BLaER1 treated with 17β-estradiol and CSF1 and Interleukin-3, amounts not matched to agents 10 nM and 100 nM (cell line): ENCODE results near the gene ZFTA.
A peak's percentile ranks its signal among the peaks of the same experiment; 100 is the strongest.

Source experiments
- H3K27ac ChIP-seq, 11 experiments: shearing (Covaris generic); formaldehyde crosslinking; 2 replicates each; pipeline ENCODE4 v1.8.1; 2022
- H3K27me3 ChIP-seq, 11 experiments: shearing (Covaris generic); formaldehyde crosslinking; 2 replicates each; pipeline ENCODE4 v1.8.1; 2022
- H3K36me3 ChIP-seq, 11 experiments: shearing (Covaris generic); formaldehyde crosslinking; 2 replicates each; pipeline ENCODE4 v1.8.1; 2022
- H3K4me1 ChIP-seq, 10 experiments: shearing (Covaris generic); formaldehyde crosslinking; 2 replicates each; pipeline ENCODE4 v1.8.1; 2022
- H3K4me2 ChIP-seq, 11 experiments: shearing (Covaris generic); formaldehyde crosslinking; 2 replicates each; pipeline ENCODE4 v1.8.1; 2022
- H3K4me3 ChIP-seq, 10 experiments: shearing (Covaris generic); formaldehyde crosslinking; 2 replicates each; pipeline ENCODE4 v1.8.1; 2022
- H3K9ac ChIP-seq, 11 experiments: shearing (Covaris generic); formaldehyde crosslinking; 2 replicates each; pipeline ENCODE4 v1.8.1; 2022
- H3K9me3 ChIP-seq, 11 experiments: shearing (Covaris generic); formaldehyde crosslinking; replicated peaks in 1 of 11; 2 replicates each; pipeline ENCODE4 v1.8.1; 2022
- H4K20me1 ChIP-seq, 11 experiments: shearing (Covaris generic); formaldehyde crosslinking; 2 replicates each; pipeline ENCODE4 v1.8.1; 2022
- Cebpa-rat ChIP-seq, 11 experiments: shearing (Covaris generic); IDR thresholded peaks; 2 replicates each; pipeline ENCODE4 v1.8.1; 2022

ZFTA gene

DNA sequence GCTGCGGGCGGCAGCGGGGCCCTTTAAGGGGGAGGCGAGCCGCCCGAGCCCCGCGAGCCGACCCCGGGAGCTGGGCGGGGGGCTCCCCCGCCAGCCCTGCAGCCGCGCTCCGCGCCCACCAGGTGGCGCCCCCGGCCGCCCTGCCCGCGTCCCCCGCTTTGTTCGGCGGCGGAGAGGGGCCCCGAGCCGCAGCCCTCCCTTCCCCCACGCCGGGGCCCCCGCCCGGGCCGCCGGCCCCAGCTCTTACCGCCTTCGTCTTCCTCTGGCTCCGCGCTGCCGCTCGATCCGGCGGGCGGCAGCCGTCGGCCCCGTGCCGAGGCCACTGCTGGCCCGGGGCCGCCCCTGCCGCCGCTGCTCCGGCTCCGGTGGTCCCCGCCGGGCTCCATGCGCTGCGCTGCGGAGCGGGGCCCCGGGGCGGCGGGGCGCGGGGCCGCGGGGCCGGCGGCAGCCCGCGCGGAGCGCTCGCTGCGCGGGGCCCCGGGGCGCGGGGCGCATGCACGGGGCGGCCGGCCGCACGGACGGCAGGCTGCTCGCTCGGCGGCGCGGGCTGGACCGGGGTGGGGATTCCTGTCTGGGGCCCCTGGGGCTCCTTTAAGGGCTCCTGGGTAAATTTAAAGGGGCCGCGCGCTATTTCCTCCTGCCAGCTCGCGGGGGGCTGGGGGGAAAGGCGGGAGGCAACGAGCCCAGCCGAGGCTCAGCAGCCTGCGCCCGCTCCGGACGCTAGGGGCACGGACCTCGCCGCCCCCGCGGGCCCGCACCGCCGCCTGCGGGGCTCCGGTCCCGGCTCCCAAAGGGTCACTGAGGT is at the start of gene ZFTA:
Gene ZFTA (minus strand): TSS at position 539 of the 805 bp plus-strand sequence. CDS start 153 bp downstream, at position 386.
- TF ChIP-seq Cebpa-rat (IDR thresholded peaks at IDR 0.05), result no peak

DNA sequence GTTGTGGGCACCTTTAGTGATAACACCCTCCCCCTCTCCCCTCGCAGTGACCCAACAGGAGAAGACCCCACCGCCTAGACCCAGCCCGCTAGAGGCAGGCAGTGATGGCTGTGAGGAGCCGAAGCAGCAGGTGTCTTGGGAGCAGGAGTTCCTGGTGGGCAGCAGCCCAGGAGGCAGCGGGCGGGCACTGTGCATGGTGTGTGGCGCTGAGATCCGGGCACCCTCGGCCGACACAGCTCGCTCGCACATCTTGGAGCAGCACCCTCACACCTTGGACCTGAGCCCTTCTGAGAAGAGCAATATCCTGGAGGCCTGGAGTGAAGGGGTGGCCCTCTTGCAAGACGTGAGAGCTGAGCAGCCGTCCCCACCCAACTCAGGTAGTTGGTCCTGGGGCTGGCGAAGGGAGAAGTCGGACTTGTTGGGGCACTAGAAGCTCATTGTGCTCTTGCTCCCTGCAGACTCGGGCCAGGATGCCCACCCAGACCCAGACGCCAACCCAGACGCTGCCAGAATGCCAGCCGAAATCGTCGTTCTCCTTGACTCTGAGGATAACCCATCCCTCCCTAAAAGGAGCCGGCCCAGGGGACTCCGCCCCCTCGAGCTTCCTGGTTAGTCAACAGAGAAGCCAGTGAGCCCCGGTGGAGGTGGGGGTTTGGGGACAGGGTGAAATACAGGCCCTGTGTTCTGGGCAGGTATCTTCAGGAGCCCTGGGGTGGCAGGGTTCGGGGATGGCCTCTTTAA is 49.4 kb upstream of the ZFTA start:
- no peak overlapping the region for H3K4me2 ChIP-seq
- H3K9ac ChIP-seq, result 0 out of 22 replicates have a peak overlapping the region, but pooled peaks of 1 of the 11 experiments have one; percentile 29
- no peak overlapping the region for H3K4me3 ChIP-seq
- no peaks in the 10 kb centered on the region for H3K9me3 ChIP-seq
- H3K27ac ChIP-seq, result no peak overlapping the region
- peaks cover 39 to 91% (median 82%) of the 10 kb centered on the region in 11 experiments; a peak in 21 of 22 replicates for H4K20me1 ChIP-seq
- peaks cover 26 to 41% (median 36%) of the 10 kb centered on the region in 10 experiments for H3K4me1 ChIP-seq
- H3K36me3 ChIP-seq, result peaks cover 53 to 84% (median 79%) of the 10 kb centered on the region in 11 experiments
- TF ChIP-seq Cebpa-rat (IDR thresholded peaks at IDR 0.05), result no peak
- H3K27me3 ChIP-seq, result no peaks in the 10 kb centered on the region

More for the DNA sequence above, at the start of gene ZFTA:
- H3K4me2 ChIP-seq, result peak within 1 kb of the TSS; percentile 67 to 100 (median 98)
- peak within 1 kb of the TSS; percentile 42 to 90 (median 82); a peak in 21 of 22 replicates for H3K27ac ChIP-seq
- peaks cover under 1 to 31% (median 24%) of the 10 kb centered on the region in 11 experiments; a peak in 21 of 22 replicates for H3K36me3 ChIP-seq
- H3K9ac ChIP-seq, result peak within 1 kb of the TSS; percentile 81 to 94 (median 90)
- H3K4me1 ChIP-seq, result peaks cover 25 to 39% (median 37%) of the 10 kb centered on the region in 10 experiments
- H4K20me1 ChIP-seq, result peaks cover 0 to 57% (median 41%) of the 10 kb centered on the region in 11 experiments; a peak in 19 of 22 replicates
- peak within 1 kb of the TSS; percentile 77 to 97 (median 92) for H3K4me3 ChIP-seq
- H3K9me3 ChIP-seq, result no peaks in the 10 kb centered on the region
- H3K27me3 ChIP-seq, result peaks cover 15 to 38% (median 27%) of the 10 kb centered on the region in 11 experiments

DNA sequence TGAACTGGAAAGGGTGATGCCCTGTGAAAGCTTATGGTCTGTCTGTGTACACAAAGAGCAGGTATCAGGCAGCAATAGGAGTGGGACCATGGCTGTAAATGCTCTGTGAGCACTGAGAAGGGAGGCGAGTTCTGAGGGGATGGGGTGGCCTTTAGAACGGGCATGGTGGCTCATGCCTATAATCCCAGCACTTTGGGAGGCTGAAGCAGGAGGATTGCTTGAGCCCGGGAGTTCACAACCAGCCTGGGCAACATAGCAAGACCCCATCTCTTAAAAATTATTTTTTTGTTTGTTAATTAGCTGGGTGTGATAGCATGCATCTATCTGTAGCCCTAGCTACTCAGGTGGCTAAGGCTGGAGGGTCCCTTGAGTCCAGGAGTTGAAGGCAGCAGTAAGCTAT is 48.2 kb upstream of the ZFTA start:
- peak overlapping the region in 8 of 11 experiments; percentile 11 to 97 (median 95); a peak in 6 of 22 replicates for H3K4me2 ChIP-seq
- H3K9me3 ChIP-seq, result no peaks in the 10 kb centered on the region
- H3K27ac ChIP-seq, result no peak overlapping the region
- H3K4me1 ChIP-seq, result peaks cover 32 to 53% (median 44%) of the 10 kb centered on the region in 10 experiments
- H3K27me3 ChIP-seq, result no peaks in the 10 kb centered on the region
- peaks cover 39 to 79% (median 70%) of the 10 kb centered on the region in 11 experiments; a peak in 21 of 22 replicates for H4K20me1 ChIP-seq
- no peak overlapping the region for H3K4me3 ChIP-seq
- TF ChIP-seq Cebpa-rat (IDR thresholded peaks at IDR 0.05), result no peak
- H3K36me3 ChIP-seq, result peaks cover 41 to 72% (median 67%) of the 10 kb centered on the region in 11 experiments
- H3K9ac ChIP-seq, result peak overlapping the region in 5 of 11 experiments; percentile 7 to 88 (median 39); a peak in 4 of 22 replicates

DNA sequence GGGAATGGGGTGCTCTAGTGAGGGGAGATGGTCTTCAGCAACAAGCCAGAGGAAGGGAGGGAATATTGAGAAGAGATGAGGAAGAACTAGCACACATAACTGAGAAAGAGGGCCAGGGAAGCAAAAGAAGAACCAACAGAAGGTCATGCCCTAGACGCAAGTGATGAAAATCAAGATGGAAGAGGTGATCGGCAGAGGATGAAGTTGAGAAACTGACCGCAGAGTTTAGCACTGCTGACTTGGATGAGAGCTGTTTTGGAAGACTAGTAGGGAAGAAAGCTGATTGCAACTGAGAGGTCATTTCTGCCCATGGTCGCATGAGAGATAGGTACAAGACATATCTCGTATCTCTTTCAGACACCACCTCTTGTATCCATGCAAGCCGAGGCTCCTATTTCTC is 47.6 kb upstream of the ZFTA start:
- H3K9ac ChIP-seq, result peak overlapping the region in 6 of 11 experiments; percentile 7 to 92 (median 66); a peak in 5 of 22 replicates
- peaks cover 36 to 66% (median 62%) of the 10 kb centered on the region in 11 experiments for H3K36me3 ChIP-seq
- no peak overlapping the region for H3K27ac ChIP-seq
- H3K4me2 ChIP-seq, result peak overlapping the region; percentile 11 to 97 (median 95); a peak in 18 of 22 replicates
- peaks cover 39 to 74% (median 64%) of the 10 kb centered on the region in 11 experiments; a peak in 21 of 22 replicates for H4K20me1 ChIP-seq
- no peaks in the 10 kb centered on the region for H3K9me3 ChIP-seq
- H3K4me3 ChIP-seq, result no peak overlapping the region
- peaks cover 32 to 56% (median 44%) of the 10 kb centered on the region in 10 experiments for H3K4me1 ChIP-seq
- TF ChIP-seq Cebpa-rat (IDR thresholded peaks at IDR 0.05), result no peak
- no peaks in the 10 kb centered on the region for H3K27me3 ChIP-seq

DNA sequence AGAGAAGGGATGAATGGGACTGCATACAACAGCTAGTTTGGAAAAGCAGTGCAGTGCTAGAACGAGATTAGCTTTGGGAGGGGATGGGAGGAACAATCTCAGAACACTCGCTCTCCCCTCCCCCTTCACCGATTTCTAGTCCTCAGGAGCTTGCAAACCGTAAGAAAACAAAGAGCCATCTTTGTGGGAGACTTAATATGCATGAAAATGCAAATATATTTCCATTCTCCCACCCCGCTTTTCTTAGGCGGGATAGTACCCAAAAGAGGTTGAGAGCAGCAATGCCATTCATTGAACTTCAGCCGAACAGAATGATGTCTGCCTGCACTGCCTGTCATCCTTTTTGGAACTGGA is 45.8 kb upstream of the ZFTA start:
- peaks cover 39 to 57% (median 54%) of the 10 kb centered on the region in 11 experiments; a peak in 21 of 22 replicates for H4K20me1 ChIP-seq
- peak overlapping the region; percentile 88 to 97 (median 95) for H3K4me2 ChIP-seq
- peak overlapping the region; percentile 35 to 92 (median 85); a peak in 20 of 22 replicates for H3K27ac ChIP-seq
- H3K36me3 ChIP-seq, result peaks cover 19 to 49% (median 44%) of the 10 kb centered on the region in 11 experiments
- H3K9me3 ChIP-seq, result no peaks in the 10 kb centered on the region
- TF ChIP-seq Cebpa-rat (IDR thresholded peaks at IDR 0.05), result no peak
- peak overlapping the region; percentile 84 to 97 (median 90) for H3K9ac ChIP-seq
- H3K4me3 ChIP-seq, result peak overlapping the region; percentile 80 to 99 (median 95)
- H3K4me1 ChIP-seq, result peaks cover 32 to 61% (median 44%) of the 10 kb centered on the region in 10 experiments
- H3K27me3 ChIP-seq, result no peaks in the 10 kb centered on the region

DNA sequence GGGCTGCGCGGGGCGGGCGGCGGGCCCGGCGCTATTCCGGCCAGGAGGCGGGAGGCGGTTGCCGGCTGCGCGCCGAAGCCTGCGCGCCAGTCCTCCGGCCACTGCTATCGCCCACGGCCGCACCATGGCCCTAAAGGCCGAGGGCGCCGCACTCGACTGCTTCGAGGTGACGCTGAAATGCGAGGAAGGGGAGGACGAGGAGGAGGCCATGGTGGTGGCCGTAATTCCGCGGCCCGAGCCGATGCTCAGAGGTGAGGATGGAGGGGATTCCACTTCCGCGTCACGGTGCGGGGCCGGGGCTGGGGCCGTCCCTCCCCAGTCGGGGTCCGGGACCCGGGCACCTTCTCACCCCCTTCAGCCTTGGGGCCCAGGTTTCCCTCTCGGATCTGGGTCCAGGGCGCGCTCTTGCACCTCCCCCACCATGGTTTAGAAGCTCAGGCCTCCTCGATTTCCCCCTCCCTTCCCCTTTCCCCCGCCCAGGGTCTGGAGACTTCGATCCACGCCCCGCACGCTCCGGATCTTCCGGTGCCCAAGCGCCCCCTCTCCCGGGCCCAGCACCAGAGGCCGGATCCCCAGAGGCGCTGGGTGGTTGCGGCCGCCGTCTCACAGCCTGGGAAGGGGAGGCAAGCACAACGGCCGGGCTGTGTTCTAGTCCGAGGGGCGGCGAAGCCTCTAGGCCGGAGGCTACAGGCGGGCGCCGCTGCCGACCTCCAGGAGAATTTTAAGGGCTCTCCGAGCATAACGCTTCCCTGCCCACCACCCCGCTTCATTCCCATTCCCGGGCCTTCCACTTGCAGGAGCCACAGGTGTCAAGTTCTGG is 45.2 kb upstream of the ZFTA start:
- Histone ChIP-seq H3K4me1 (peaks cover 32 to 61% (median 44%) of the 10 kb centered on the region in 10 experiments), H3K36me3 (peaks cover 15 to 44% (median 38%) of the 10 kb centered on the region in 11 experiments), H3K9ac (peak overlapping the region; percentile 84 to 97 (median 90)), H4K20me1 (peaks cover 39 to 53% (median 50%) of the 10 kb centered on the region in 11 experiments; a peak in 21 of 22 replicates), H3K27ac (peak overlapping the region; percentile 35 to 92 (median 85); a peak in 21 of 22 replicates), H3K4me3 (peak overlapping the region; percentile 80 to 99 (median 95)), H3K4me2 (peak overlapping the region; percentile 88 to 97 (median 95)), H3K27me3 (no peaks in the 10 kb centered on the region), H3K9me3 (no peaks in the 10 kb centered on the region)
- no peak for TF ChIP-seq Cebpa-rat (IDR thresholded peaks at IDR 0.05)

DNA sequence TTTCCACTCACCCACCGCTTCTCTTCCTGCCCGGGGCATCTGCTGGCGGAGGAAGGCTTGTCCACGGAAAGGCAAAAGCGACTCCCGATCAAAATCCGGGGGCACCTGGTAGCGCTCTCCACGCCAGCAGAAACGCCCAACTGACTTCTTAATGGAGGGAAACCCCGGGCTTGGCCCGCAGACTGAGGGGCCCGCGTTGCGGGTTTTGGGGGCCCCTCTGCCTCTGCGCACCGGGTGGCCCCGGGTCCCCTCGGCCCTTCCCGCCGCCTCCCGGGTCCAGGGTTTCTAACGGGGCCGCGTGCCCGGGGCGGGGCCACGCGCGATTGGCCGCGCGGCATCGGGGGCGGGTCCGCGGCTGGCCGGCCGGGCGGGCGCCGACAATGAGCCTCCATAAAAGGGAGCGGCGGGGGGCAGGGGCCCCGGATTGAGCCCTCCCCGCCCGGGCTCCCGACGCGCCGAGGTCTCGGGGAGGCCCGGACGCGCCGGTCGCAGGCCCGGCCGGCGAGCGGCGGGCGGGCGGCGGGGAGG is 44.5 kb upstream of the ZFTA start, which contains the start of gene SPINDOC:
Gene SPINDOC (plus strand): TSS at position 422 of the 528 bp plus-strand sequence. CDS start 231 bp downstream, outside the sequence.
- H3K9me3 ChIP-seq, result no peaks in the 10 kb centered on the region
- peak within 1 kb of the TSS; percentile 84 to 97 (median 90) for H3K9ac ChIP-seq
- no peak for TF ChIP-seq Cebpa-rat (IDR thresholded peaks at IDR 0.05)
- peak within 1 kb of the TSS; percentile 80 to 99 (median 95) for H3K4me3 ChIP-seq
- no peaks in the 10 kb centered on the region for H3K27me3 ChIP-seq
- H3K27ac ChIP-seq, result peak within 1 kb of the TSS; percentile 35 to 92 (median 85); a peak in 21 of 22 replicates
- H4K20me1 ChIP-seq, result peaks cover 39 to 46% (median 43%) of the 10 kb centered on the region in 11 experiments; a peak in 21 of 22 replicates
- peaks cover 8 to 37% (median 32%) of the 10 kb centered on the region in 11 experiments for H3K36me3 ChIP-seq
- H3K4me2 ChIP-seq, result peak within 1 kb of the TSS; percentile 88 to 99 (median 96)
- peaks cover 32 to 60% (median 44%) of the 10 kb centered on the region in 10 experiments for H3K4me1 ChIP-seq
